Measurements from ENCODE around the gene MEF2C. TPM values are rescaled to one million over a fixed set of nuclear protein-coding genes. Genes with fewer than 3 reads are reported as not detected.

MEF2C gene
- total RNA-seq, 5 donors from 2014 or later (not counting 1 experiment from before 2014, with no cell fraction given): 2.5 to 9.4 (median 4.4) TPM

DNA sequence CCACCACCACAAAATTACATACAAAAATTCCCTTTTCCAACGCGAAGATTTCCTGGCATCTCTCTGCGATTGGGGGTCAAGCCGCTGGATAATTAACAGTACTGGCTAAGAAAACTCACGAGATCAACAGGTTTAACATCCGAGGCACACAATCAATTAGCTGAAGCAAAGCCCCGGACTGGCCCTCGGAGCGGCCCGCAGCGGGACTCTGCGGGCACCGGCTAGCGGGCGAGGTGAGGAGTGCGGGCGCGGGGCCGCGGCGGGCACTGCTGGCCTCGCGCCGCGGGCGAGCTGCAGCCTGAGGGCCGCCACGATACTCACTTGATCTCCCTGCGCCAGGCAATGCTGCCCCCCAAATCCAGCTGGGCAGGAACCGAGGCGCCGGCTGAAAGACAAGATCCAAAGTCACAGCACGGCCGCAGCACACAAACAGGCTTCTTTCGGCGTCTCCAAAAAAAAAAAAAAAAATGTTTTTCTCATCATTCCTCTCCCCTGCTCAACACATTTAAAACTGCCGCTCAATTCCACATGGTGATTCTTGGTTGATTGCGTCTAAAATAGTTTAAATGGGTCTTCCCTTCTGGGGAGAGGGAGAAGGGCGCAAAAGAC lies 210.2 kb downstream of the MEF2C start:
- Mint-ChIP-seq H3K4me3 (peak overlapping the region in 1 of 3 donors; percentile 70), H3K27ac (no peak overlapping the region), H3K36me3 (peaks cover 3% of the 10 kb centered on the region), H3K4me1 (peaks cover 24 to 36% (median 33%) of the 10 kb centered on the region in 3 donors), H3K9me3 (peaks cover 0 to 3% (median 2%) of the 10 kb centered on the region in 3 donors), H3K27me3 (peaks cover 78 to 83% of the 10 kb centered on the region in 2 donors)
- POLR2A ChIA-PET: interaction anchor here in 1 of 2 donors (0.6 kb wide), 1 partner anchor 355 kb away, joined by 6 read pairs; no protein-coding TSS in a partner anchor
- no peak overlapping the region for H3K4me3 ChIP-seq (ENCODE audit: control insufficient read depth in 1 of 2, extremely low read depth in 1 of 2, low read length in 1 of 2)
- H3K36me3 ChIP-seq (ENCODE audit: control insufficient read depth in 2 of 2, extremely low read depth in 1 of 2, insufficient read depth in 1 of 2, low read length in 1 of 2): no peaks in the 10 kb centered on the region
- ATAC-seq (replicated peaks in 1 of 4): no peak
- no peaks in the 10 kb centered on the region for H3K9me3 ChIP-seq
- H3K27me3 ChIP-seq (replicated peaks in 1 of 2; ENCODE audit: control insufficient read depth in 2 of 2, extremely low read depth in 1 of 2, insufficient read depth in 2 of 2, low read length in 1 of 2): peaks cover 38 to 45% of the 10 kb centered on the region in 2 experiments
- no peak for DNase-seq
- no peak overlapping the region for H3K27ac ChIP-seq (ENCODE audit: low read length)
- CTCF ChIA-PET: interaction anchor here in 1 of 2 donors (0.6 to 0.8 kb wide), 2 partner anchors 9 to 31 kb away, joined by 3 read pairs; no protein-coding TSS in a partner anchor
- H3K4me1 ChIP-seq (ENCODE audit: control insufficient read depth in 1 of 2, extremely low read depth in 1 of 2, insufficient read depth in 2 of 2, low read length in 2 of 2): peaks cover 4 to 30% of the 10 kb centered on the region in 2 experiments
- WGBS (ENCODE audit: insufficient coverage): 19% methylated on average over 27 of the region's 39 CpGs

DNA sequence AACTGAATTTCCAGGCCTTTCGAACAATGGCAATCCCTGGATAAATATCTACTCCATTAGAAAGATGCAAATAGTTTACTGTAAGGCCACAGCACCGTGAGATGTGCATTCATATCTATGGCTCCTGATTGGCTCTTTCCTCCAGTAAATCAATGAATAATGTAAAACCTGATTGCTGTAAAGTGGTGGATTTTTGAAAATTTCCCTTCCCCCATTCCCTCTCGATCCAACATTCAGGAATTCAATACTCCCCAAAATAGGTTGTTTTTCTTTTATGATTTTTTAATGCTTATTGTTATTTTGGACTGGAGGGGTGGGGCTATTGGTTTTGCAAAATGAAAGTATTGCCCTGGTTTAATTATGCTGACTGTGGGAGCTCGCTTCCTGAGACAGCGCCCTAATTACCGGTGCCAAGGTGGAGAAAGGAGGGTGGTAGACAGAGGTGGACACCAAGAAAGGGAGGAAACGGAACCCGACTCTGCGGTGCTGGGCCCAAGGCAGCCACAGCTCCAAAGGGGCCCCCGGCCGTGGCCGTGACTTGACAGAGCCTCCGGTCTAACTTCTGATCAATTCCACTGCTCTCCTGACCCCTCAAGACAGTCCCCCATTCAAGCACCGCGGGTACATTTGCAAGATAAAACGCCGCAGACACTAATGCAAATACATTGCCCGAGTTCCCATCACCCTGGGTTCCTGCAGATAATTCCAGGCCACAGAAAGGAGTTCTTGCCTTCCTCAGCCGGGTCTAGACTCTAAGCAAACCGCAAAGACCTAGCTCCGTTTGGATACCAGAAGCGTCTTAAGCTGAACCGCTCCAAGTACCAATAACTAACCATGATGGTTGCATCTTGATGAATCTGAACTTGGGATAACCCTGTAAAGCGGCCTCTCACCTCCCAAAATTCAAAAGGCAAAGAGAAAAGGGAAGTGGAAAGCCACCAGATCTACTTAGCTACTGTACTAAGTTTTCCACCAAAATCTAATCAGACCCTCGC lies 211.2 kb downstream of the MEF2C start:
- Histone ChIP-seq H3K36me3 (ENCODE audit: control insufficient read depth in 2 of 2, extremely low read depth in 1 of 2, insufficient read depth in 1 of 2, low read length in 1 of 2) (no peaks in the 10 kb centered on the region), H3K27ac (ENCODE audit: low read length) (no peak overlapping the region), H3K9me3 (no peaks in the 10 kb centered on the region), H3K4me1 (ENCODE audit: control insufficient read depth in 1 of 2, extremely low read depth in 1 of 2, insufficient read depth in 2 of 2, low read length in 2 of 2) (peaks cover 4 to 39% of the 10 kb centered on the region in 2 experiments), H3K4me3 (ENCODE audit: control insufficient read depth in 1 of 2, extremely low read depth in 1 of 2, low read length in 1 of 2) (no peak overlapping the region), H3K27me3 (replicated peaks in 1 of 2; ENCODE audit: control insufficient read depth in 2 of 2, extremely low read depth in 1 of 2, insufficient read depth in 2 of 2, low read length in 1 of 2) (peaks cover 36 to 53% of the 10 kb centered on the region in 2 experiments)
- H3K4me3 Mint-ChIP-seq: no peak overlapping the region
- DNase-seq: no peak
- CTCF ChIA-PET: interaction anchor here (0.6 to 0.8 kb wide), 3 partner anchors 8 to 30 kb away, joined by 3 read pairs; no protein-coding TSS in a partner anchor
- WGBS (ENCODE audit: insufficient coverage): 13% methylated on average over 17 of the region's 25 CpGs
- POLR2A ChIA-PET: interaction anchor here in 1 of 2 donors (0.6 kb wide), 1 partner anchor 354 kb away, joined by 6 read pairs; no protein-coding TSS in a partner anchor
- H3K27me3 Mint-ChIP-seq: peaks cover 80 to 86% of the 10 kb centered on the region in 2 donors
- peaks cover 34 to 45% (median 42%) of the 10 kb centered on the region in 3 donors for H3K4me1 Mint-ChIP-seq
- peaks cover 3% of the 10 kb centered on the region for H3K36me3 Mint-ChIP-seq
- no peak for ATAC-seq (replicated peaks in 1 of 4)
- no peak overlapping the region for H3K27ac Mint-ChIP-seq
- peaks cover 0 to 3% (median 2%) of the 10 kb centered on the region in 3 donors for H3K9me3 Mint-ChIP-seq

DNA sequence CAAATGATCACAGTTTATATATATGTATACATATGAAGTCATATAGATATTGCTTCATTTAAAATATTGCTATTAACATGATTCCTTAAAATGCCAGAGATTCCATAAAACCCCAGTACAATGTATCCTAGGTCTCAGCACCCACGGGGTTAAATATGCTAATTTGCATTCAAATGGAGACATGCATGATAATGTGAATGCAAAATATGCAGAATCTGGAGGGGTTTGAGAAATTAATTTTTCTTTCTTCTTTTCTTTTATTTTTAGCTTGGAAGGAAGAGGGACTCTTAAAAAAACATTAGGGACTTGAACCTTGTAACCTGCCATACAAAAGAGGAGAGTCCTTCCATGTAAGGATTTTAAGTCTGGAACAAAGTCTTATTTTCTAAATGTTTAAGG lies 211.9 kb downstream of the MEF2C start:
- ATAC-seq (replicated peaks in 1 of 4) (no peak), DNase-seq (no peak)
- peaks cover 3% of the 10 kb centered on the region for H3K36me3 Mint-ChIP-seq
- H3K4me3 Mint-ChIP-seq: no peak overlapping the region
- H3K9me3 Mint-ChIP-seq: peaks cover 0 to 3% (median 2%) of the 10 kb centered on the region in 3 donors
- Histone ChIP-seq H3K4me1 (ENCODE audit: control insufficient read depth in 1 of 2, extremely low read depth in 1 of 2, insufficient read depth in 2 of 2, low read length in 2 of 2) (peaks cover 4 to 41% of the 10 kb centered on the region in 2 experiments), H3K27ac (ENCODE audit: low read length) (no peak overlapping the region), H3K9me3 (no peaks in the 10 kb centered on the region), H3K27me3 (replicated peaks in 1 of 2; ENCODE audit: control insufficient read depth in 2 of 2, extremely low read depth in 1 of 2, insufficient read depth in 2 of 2, low read length in 1 of 2) (peaks cover 33 to 53% of the 10 kb centered on the region in 2 experiments), H3K4me3 (ENCODE audit: control insufficient read depth in 1 of 2, extremely low read depth in 1 of 2, low read length in 1 of 2) (no peak overlapping the region), H3K36me3 (ENCODE audit: control insufficient read depth in 2 of 2, extremely low read depth in 1 of 2, insufficient read depth in 1 of 2, low read length in 1 of 2) (no peaks in the 10 kb centered on the region)
- H3K27ac Mint-ChIP-seq: no peak overlapping the region
- ChIA-PET CTCF (interaction anchor here in 1 of 2 donors (0.7 kb wide), 1 partner anchor 9 kb away, joined by 3 read pairs; no protein-coding TSS in a partner anchor), POLR2A (no interaction called here)
- WGBS (ENCODE audit: insufficient coverage): no CpG with 5 or more reads among the region's 1 CpG
- H3K27me3 Mint-ChIP-seq: peaks cover 81 to 88% of the 10 kb centered on the region in 2 donors
- H3K4me1 Mint-ChIP-seq: peaks cover 36 to 45% (median 45%) of the 10 kb centered on the region in 3 donors

DNA sequence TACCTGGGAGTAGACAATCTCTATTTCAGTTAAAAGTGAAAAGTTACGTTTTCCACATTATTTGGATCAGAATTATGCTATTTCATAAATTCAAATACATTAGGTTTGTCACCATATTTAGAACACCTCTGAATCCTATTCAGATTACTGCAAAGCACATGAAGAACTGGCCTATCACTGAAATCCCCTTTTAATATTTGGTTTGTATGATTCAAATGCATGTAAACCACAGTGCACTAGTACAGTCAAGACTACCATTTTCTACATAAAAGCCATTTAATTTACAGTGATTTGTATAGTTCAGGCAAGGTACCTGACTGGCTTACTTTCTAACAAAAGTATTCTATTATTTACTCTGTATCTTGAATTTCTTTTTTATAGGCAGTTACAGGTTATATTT lies 212.5 kb downstream of the MEF2C start:
- Histone ChIP-seq H3K9me3 (no peaks in the 10 kb centered on the region), H3K36me3 (ENCODE audit: control insufficient read depth in 2 of 2, extremely low read depth in 1 of 2, insufficient read depth in 1 of 2, low read length in 1 of 2) (no peaks in the 10 kb centered on the region), H3K4me1 (ENCODE audit: control insufficient read depth in 1 of 2, extremely low read depth in 1 of 2, insufficient read depth in 2 of 2, low read length in 2 of 2) (peaks cover 7 to 40% of the 10 kb centered on the region in 2 experiments), H3K4me3 (ENCODE audit: control insufficient read depth in 1 of 2, extremely low read depth in 1 of 2, low read length in 1 of 2) (no peak overlapping the region), H3K27ac (ENCODE audit: low read length) (no peak overlapping the region), H3K27me3 (replicated peaks in 1 of 2; ENCODE audit: control insufficient read depth in 2 of 2, extremely low read depth in 1 of 2, insufficient read depth in 2 of 2, low read length in 1 of 2) (peaks cover 38 to 52% of the 10 kb centered on the region in 2 experiments)
- H3K27ac Mint-ChIP-seq: no peak overlapping the region
- H3K4me1 Mint-ChIP-seq: peaks cover 40 to 46% (median 44%) of the 10 kb centered on the region in 3 donors
- H3K27me3 Mint-ChIP-seq: peaks cover 81 to 89% of the 10 kb centered on the region in 2 donors
- ATAC-seq (replicated peaks in 1 of 4) (no peak), DNase-seq (no peak)
- peaks cover 3% of the 10 kb centered on the region for H3K36me3 Mint-ChIP-seq
- no CpG with 5 or more reads among the region's 1 CpG for WGBS (ENCODE audit: insufficient coverage)
- no peak overlapping the region for H3K4me3 Mint-ChIP-seq
- ChIA-PET CTCF (no interaction called here), POLR2A (no interaction called here)
- peaks cover 0 to 3% (median 2%) of the 10 kb centered on the region in 3 donors for H3K9me3 Mint-ChIP-seq

DNA sequence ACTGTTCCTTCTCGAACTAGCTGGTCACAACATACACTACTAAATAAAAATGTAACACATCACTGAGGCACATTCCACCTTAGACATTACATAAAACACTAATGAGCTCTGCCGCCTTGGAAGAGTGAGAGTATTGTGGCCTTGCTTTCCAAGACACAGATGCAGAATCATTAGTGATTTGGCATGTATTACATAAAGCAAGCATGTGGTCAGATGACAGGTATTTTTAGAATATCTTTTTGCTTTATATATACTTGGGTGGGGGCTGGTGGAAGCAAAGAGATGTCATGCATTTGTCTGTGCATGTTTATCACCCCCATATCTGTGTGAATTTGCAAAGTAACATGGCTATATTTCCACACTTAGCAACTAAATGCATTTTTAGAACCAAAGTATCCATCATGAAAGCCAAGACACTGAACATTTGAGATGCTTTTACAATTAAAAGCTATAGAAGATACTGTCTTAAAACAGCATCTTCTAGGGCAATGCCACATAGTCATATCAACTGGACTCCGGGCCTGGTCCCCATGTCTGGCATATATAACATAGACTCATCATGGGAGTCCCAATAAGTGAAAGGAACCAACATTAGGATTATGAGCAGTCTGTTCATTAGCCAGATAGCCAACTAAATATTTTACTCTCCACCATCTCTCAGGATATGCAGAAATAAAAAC lies 213.5 kb downstream of the MEF2C start:
- no peak overlapping the region for H3K27ac Mint-ChIP-seq
- Histone ChIP-seq H3K27me3 (replicated peaks in 1 of 2; ENCODE audit: control insufficient read depth in 2 of 2, extremely low read depth in 1 of 2, insufficient read depth in 2 of 2, low read length in 1 of 2) (peaks cover 40 to 43% of the 10 kb centered on the region in 2 experiments), H3K9me3 (no peaks in the 10 kb centered on the region), H3K27ac (ENCODE audit: low read length) (no peak overlapping the region), H3K4me3 (ENCODE audit: control insufficient read depth in 1 of 2, extremely low read depth in 1 of 2, low read length in 1 of 2) (no peak overlapping the region), H3K4me1 (ENCODE audit: control insufficient read depth in 1 of 2, extremely low read depth in 1 of 2, insufficient read depth in 2 of 2, low read length in 2 of 2) (peaks cover 5 to 31% of the 10 kb centered on the region in 2 experiments), H3K36me3 (ENCODE audit: control insufficient read depth in 2 of 2, extremely low read depth in 1 of 2, insufficient read depth in 1 of 2, low read length in 1 of 2) (no peaks in the 10 kb centered on the region)
- CTCF ChIA-PET: interaction anchor here (0.6 to 1.2 kb wide), 2 partner anchors 21 to 23 kb away, joined by 3 to 4 read pairs; no protein-coding TSS in a partner anchor
- WGBS (ENCODE audit: insufficient coverage): no CpG with 5 or more reads among the region's 3 CpGs
- POLR2A ChIA-PET: interaction anchor here in 1 of 2 donors (0.6 kb wide), 1 partner anchor 1859 kb away, joined by 3 read pairs; no protein-coding TSS in a partner anchor
- no peak overlapping the region for H3K4me3 Mint-ChIP-seq
- H3K36me3 Mint-ChIP-seq: no peaks in the 10 kb centered on the region
- ATAC-seq (replicated peaks in 1 of 4) (no peak), DNase-seq (no peak)
- H3K27me3 Mint-ChIP-seq: peaks cover 81 to 89% of the 10 kb centered on the region in 2 donors
- peaks cover 0 to 8% (median 2%) of the 10 kb centered on the region in 3 donors for H3K9me3 Mint-ChIP-seq
- H3K4me1 Mint-ChIP-seq: peaks cover 31 to 37% (median 37%) of the 10 kb centered on the region in 3 donors

Data from T-cell (primary cell).